HG02943 (cell line): Measurements from ENCODE around the gene GALR1.
"Not testable (repeated sequence)": the region's sequence is repeated elsewhere in the genome, so short reads cannot be mapped to it uniquely, and the experiment has no call there.

Experiments used
- ATAC-seq: cut with Tn5 transposase; IDR thresholded peaks from one replicate; pipeline ENCODE4 v1.9.1; 2021; ENCODE audit warnings: mild to moderate bottlenecking, low read depth, moderate library complexity; ENCODE audit not compliant: unreplicated experiment

GALR1 gene

GRCh38 chr18:77249569-77250500 is at the start of gene GALR1:
Gene GALR1 (plus strand): TSS chr18:77249848. CDS start chr18:77250549, 701 bp downstream.
- ATAC-seq: no peak

- no peak for ATAC-seq
Measured at GRCh38 chr18:77201506-77201905, 48.1 kb upstream of the GALR1 start.

GRCh38 chr18:77202329-77202728 is 47.3 kb upstream of the GALR1 start:
- ATAC-seq: no peak

- ATAC-seq: no peak
Measured at GRCh38 chr18:77203071-77203470, 46.6 kb upstream of the GALR1 start.

GRCh38 chr18:77203851-77204250 is 45.8 kb upstream of the GALR1 start:
- no peak for ATAC-seq

- no peak for ATAC-seq
Measured at GRCh38 chr18:77205769-77206168, 43.9 kb upstream of the GALR1 start.

GRCh38 chr18:77206676-77207374 is 42.8 kb upstream of the GALR1 start:
- ATAC-seq: no peak

- no peak for ATAC-seq
Measured at GRCh38 chr18:77207540-77207939, 42.1 kb upstream of the GALR1 start.

GRCh38 chr18:77208964-77209363 is 40.7 kb upstream of the GALR1 start:
- peak; percentile 67 for ATAC-seq

GRCh38 chr18:77209587-77209986 is 40.1 kb upstream of the GALR1 start:
- ATAC-seq: no peak

- no peak for ATAC-seq
Measured at GRCh38 chr18:77210249-77210648, 39.4 kb upstream of the GALR1 start.

- no peak for ATAC-seq
Measured at GRCh38 chr18:77218642-77219041, 31.0 kb upstream of the GALR1 start.

GRCh38 chr18:77220726-77221125 is 28.9 kb upstream of the GALR1 start:
- ATAC-seq: no peak

- no peak for ATAC-seq
Measured at GRCh38 chr18:77222464-77222863, 27.2 kb upstream of the GALR1 start.

- no peak for ATAC-seq
Measured at GRCh38 chr18:77223221-77223639, 26.4 kb upstream of the GALR1 start.

- ATAC-seq: no peak
Measured at GRCh38 chr18:77223653-77224052, 26.0 kb upstream of the GALR1 start.

- no peak for ATAC-seq
Measured at GRCh38 chr18:77230645-77231044, 19.0 kb upstream of the GALR1 start.

- ATAC-seq: no peak
Measured at GRCh38 chr18:77234504-77235365, 14.9 kb upstream of the GALR1 start.

GRCh38 chr18:77239285-77239684 is 10.4 kb upstream of the GALR1 start:
- not testable (repeated sequence) for ATAC-seq

- no peak for ATAC-seq
Measured at GRCh38 chr18:77248873-77249568, 627 bp upstream of the GALR1 start.
